Ecto neural progenitor cell (in vitro differentiated cells): Measurements from ENCODE around the gene TADA3.

Source experiments
- DNase-seq: peaks from one replicate; pipeline ENCODE4 v3.0.0-alpha.2; 2018; ENCODE audit warnings: low spot score

The TADA3 gene

GRCh38 chr3:9809615-9810432 lies 17.6 kb upstream of the TADA3 start, which contains the start of gene TTLL3:
TSS of gene TTLL3 (plus strand) at chr3:9810262. CDS start at chr3:9810662, 400 bp downstream.
- peak; percentile 86 for DNase-seq

DNA sequence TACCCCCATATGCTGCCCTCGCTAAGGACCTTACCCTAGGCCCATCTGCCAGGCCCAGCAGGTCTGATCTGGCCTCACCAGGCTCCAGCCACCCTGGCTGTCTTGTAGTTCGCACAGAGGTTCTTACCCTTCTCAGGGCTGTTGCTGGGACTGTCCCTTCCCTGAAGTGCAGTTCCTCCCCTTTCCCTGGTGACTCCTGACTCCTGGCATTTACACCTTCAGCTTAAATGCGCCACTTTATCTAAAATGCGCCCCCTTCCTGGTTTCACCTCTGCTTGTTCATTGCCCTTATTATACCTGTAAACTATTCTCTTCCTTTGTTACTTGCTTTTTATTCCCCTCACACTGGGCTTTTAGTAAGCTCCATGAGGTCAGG lies 17.0 kb upstream of the TADA3 start:
- no peak for DNase-seq

DNA sequence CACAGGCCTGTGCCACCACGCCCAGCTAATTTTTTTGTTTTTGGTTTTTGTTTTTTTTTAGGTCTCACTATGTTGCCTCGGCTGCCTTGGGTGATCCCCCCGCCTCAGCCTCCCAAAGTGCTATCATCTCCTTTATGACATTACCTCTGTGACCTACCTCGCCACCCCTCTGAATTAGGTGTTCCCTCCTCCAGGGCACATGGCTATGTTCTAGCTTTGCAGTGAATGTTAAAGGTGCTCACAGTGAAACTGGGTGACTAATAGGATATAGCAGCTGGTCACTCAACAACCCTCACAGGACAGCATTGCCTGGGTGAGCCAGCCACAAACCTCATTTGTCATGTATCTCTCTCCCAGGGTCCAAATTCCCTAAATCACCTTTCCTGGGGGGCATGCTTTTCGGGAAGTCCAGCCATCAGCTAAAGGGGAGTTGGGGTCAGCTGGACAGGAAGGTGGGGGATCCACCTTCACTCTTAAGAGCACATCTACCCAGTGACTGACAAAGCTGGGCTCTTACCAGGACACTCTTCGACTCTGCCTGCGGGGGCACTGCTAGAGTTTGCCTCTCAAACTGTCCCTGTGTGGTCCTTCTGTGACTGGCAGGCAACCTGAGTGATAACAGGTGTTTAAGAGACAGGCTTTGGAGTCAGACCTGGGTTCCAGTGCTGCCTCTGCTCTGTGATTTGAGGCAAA lies 16.2 kb upstream of the TADA3 start:
- peak; percentile 64 for DNase-seq

DNA sequence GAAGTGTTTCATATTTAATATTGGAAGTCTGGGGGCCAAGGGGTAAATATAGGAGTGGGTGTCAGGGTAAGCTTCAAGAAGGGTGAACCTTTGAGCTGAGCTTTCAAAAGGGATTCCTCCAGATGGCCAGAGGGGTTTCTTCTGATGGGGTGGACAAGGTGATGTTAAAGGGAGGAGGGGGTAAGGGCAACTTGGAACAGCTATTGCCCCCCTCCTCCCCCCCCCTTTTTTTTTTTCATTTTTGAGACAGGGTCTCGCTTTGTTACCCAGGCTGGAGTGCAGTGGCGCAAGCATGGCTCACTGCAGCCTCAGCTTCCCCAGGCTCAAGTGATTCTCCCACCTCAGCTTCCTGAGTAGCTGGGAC lies 15.7 kb upstream of the TADA3 start:
- no peak for DNase-seq

GRCh38 chr3:9806688-9807589 lies 14.7 kb upstream of the TADA3 start:
- no peak for DNase-seq

GRCh38 chr3:9806137-9806536 lies 13.9 kb upstream of the TADA3 start:
- no peak for DNase-seq

GRCh38 chr3:9804996-9805395 lies 12.7 kb upstream of the TADA3 start:
- no peak for DNase-seq

DNA sequence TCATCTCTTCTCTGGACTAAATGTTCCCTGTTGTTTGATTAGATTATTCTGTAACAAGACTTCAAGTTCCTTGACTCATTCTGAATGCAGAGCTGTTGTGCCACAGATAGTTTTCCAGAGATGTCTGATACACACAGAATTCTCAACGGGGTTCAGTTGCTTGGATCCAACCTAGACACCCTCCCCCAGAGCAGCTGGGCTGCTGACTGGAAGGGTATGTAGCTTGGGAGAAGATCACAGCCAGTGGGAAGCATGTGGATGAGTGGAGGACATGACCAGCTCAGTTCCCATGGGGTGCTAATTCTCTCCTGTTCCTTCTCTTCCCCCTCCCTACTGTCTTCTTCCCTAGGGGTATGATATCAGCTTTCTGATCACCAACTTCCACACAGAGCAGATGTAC lies 11.2 kb upstream of the TADA3 start:
- no peak for DNase-seq

- DNase-seq, result no peak
Observed at GRCh38 chr3:9800529-9800928, 8.3 kb upstream of the TADA3 start.

DNA sequence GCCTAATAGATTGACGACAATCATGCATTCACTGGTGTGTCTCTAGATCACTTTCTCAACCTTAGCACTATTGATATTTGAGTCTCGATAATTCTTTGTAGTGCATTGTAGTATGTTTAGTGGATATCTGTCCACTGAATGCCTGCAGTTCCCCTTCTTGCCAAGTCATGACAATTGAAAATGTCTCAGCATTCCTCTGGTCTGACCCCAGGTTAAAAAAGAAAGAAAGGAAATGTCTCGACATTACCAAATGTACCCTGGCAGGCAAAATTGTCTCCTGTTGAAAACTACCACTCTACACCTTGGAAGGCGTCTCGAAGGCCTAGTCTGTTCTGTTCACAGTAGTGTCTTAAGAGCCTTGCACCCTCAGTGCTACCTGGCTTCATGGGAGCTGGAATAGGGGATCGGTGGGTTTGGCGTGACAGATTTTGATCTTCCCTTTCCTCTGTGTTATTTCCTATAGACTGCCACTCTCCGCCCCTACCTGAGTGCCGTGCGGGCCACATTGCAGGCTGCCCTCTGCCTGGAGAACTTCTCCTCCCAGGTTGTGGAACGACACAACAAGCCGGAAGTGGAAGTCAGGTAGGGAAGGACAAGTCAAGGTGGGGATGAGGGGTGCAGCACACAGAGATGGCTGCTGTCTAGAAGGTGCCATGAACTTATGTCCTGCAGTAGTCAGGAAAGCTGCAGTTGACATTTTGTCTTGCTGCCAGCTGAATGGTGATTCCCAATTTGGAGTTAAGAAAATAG lies 5.1 kb upstream of the TADA3 start:
- no peak for DNase-seq

GRCh38 chr3:9795207-9795606 lies 2.9 kb upstream of the TADA3 start:
- no peak for DNase-seq

DNA sequence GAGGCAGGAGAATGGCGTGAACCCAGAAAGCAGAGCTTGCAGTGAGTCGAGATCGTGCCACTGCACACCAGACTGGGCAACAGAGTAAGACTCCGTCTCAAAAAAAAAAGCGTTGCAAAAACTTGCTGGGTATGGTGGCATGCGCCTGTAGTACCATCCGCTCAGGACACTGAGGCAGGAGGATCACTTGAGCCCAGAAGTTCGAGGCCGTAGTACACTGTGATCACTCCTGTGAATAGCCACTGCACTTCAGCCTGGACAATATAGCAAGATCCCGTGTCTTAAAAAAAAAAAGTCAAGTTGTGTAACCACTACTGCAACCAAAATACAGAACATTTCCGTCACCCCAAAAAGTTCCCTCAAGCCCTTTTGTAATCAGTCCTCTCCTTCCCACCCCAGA lies 2.1 kb upstream of the TADA3 start:
- DNase-seq, result no peak

DNA sequence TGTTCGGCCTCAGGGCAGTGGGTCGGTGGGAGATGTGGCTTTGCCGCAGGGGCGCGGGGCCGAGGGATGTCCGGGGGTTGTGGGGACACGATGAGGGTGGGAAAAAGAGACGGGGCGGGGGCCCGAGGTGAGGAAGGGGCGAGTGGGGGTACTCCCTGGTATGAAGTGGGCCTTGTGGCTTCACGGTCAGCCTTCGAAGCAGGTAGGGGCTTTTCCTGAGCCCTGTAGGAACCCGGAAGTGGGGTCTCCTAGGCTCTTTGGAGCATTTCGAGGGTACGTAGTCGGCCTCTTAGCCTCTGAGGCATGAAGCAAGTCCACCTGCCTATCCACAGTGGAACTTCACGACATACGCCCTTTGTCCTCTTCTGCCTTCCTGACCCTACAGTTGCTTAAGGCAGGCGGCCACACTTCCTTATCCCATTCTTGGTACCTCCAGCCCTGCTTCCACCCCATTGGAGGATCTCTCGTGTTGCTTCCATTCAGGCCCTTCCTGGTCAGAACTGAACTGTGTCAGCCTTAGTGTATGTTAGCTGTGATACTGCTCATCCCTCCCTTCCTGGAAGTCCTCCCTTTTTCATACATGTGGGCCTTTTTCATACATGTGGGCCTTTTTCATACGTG lies 998 bp upstream of the TADA3 start:
- no peak for DNase-seq

GRCh38 chr3:9791790-9792404 lies 376 bp downstream of the TADA3 start:
- DNase-seq, result no peak

DNA sequence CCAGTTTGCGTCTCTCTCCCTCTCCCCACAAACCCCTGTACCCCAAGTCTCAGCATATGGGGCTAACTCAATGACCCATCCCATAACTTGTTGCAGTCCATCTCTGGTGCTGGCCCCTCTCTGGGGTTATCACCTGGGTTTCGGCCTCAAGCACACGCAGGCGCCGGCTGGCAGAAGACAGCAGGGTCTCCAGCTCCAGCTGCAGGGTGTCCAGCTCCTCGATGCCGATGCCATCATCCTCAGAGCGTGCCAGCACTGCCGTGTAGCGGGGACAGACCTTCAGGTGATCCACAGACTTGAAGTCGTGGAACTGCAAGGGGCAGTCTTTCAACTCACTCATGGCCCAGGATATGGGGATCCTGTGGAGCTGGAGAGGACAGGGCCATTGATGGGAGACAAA lies 1.1 kb downstream of the TADA3 start:
- DNase-seq, result no peak

GRCh38 chr3:9787714-9788113 lies 4.6 kb downstream of the TADA3 start:
- DNase-seq, result no peak

GRCh38 chr3:9786825-9787669 lies 5.2 kb downstream of the TADA3 start:
- no peak for DNase-seq

- no peak for DNase-seq
Observed at GRCh38 chr3:9786209-9786739, 6.0 kb downstream of the TADA3 start.

DNA sequence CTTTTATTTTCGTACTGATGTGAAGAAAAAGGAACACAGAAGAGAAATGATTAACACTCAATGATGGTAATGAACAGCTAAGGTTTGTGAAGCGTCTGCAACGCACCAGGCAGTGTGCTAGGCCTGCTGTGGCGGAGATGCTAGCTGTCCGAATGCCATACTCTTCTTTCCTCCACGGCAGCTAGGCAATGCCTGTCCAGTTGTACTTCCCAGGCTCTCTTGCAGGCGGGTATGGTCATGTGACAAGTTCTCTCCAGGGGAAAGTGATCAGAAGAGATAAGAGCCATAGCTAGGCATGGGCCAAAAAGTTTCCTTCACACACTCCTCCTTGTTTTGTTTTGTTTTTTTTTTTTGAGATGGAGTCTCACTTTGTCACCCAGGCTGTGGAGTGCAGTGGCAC lies 6.7 kb downstream of the TADA3 start:
- DNase-seq, result no peak

DNA sequence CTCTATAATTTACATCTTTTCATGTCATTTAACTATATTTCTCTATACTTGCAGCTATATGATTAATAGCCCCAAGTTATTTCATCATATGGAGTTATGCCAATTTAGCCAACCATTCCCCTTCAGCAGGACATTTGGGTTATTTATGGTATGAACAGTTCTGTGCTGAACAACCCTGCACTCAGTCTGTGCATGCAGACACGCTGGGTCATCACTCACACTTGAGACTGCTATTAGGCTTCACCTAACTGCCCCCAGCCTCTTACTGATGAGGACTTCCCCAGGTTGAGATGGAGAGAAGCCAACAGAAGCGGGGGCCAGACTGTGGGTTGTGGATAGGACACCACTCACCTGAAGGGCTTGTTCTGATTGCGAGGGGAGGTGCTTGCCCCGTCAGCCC lies 7.3 kb downstream of the TADA3 start:
- DNase-seq, result no peak
